ENCODE results near the gene EPHA6.

EPHA6 gene

DNA sequence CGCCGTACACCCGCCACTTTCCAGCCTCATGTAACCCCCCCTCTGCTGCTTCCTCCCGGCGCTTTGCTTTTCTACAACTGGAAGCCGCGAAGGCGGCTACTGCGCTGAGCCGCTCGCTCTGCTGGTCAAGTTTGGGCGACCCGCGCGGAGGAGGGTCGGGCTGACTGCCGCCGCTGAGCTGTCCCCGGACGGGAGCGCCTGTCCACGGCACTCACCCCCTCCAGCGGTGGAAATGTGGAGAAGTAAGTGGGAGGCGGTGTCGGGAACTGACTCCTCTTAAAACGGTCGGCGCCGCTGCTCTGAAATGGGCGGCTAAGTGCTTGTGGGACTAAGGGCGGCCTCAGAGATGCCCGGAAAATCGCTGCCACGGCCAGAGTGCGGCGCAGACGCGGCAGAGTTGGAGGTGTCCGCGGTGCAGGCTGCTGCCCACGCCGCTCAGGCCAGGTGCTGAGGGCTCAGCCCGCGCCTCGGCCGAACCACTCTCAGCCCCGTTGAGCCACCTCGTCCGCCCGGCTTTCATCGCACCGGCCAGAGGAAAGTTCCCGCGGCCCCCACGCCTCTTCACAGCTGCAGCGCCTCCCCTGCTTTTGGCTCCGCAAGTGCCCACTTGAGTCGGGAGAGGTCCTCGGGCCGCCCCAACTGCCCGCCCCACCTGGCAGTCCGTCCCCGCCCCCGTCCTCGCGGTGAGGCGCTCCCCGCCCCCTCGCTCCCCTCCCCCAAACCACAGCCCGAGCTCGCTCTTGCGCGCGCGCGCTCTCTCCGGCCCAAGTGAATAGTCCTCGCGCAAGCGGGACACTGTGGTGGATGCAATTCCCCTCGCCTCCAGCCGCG lies at the start of gene EPHA6:
TSS of gene EPHA6 (plus strand) at position 775 of the 831 bp plus-strand sequence.
- no peak for DNase-seq (ENCODE audit: low read depth, low spot score)

DNA sequence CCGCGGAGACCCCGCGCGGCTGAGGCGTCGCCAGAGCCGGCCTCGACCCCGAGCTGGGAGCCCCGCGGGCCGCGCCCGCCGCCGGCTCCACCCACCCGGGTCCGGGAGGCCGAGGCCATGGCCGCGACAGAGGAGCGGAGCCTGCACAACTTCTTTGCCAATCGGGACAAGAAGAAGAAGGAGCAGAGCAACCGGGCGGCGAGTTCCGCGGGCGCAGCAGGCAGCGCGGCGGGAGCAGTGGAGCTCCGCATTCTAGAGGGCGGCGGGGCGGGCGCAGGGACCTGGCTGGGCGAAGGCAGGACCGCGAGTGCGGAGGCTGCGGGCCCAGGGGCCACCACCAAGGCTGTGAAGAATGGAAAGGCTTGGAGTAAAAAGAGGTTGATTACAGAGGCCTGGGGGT lies 37.6 kb upstream of the EPHA6 start:
- no peak for DNase-seq (ENCODE audit: low read depth, low spot score)

DNA sequence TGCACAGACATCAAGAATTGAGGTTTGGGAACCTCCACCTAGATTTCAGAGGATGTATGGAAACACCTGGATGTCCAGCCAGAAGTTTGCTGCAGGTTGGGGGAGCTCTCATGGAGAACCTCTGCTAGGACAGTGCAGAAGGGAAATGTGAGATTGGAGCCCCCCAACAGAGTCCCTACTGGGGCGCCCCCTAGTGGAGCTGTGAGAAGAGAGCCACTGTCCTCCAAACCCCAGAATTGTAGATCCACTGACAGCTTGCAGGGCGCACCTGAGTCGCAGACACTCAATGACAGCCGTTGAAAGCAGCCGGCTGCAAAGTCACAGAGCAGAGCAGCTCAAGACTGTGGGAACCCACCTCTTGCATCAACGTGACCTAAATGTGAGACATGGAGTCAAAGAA lies 34.6 kb upstream of the EPHA6 start:
- DNase-seq (ENCODE audit: low read depth, low spot score): no peak

DNA sequence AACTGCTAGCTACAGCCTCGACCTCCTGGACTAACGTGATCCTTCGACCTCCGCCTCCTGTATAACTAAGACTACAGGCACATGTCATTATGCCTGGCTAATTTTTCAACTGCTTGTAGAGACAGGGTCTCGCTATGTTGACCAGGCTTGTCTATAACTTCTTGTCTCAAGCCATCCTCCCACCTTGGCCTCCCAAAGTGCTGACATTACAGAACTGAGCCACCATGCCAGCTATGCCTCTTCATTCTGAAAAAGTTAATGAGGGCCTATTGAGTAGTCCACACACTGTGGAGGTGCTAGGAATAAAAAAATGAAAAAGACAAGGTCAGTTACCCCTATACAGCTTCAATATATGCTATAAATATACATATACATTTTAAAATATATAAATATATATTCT lies 18.3 kb upstream of the EPHA6 start:
- no peak for DNase-seq (ENCODE audit: low read depth, low spot score)

DNA sequence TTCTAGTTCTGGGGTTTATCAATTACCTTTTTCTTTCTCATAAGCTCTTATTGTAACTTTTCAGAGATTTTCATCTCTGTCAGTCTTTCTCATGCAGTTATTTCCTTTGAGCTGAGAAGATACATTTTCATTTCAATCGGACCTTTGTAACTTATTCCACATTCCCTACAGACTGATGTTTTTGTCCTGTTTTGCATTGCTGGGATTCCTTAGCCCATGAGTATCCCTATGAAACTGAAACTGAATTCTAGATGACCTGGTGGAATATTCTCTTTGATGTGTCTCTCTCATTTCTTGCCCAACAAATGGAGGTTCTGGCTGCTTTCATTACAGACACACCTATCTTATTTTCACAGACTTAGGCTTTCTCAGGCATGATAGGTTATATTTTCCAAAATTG lies 10.5 kb upstream of the EPHA6 start:
- no peak for DNase-seq (ENCODE audit: low read depth, low spot score)

DNA sequence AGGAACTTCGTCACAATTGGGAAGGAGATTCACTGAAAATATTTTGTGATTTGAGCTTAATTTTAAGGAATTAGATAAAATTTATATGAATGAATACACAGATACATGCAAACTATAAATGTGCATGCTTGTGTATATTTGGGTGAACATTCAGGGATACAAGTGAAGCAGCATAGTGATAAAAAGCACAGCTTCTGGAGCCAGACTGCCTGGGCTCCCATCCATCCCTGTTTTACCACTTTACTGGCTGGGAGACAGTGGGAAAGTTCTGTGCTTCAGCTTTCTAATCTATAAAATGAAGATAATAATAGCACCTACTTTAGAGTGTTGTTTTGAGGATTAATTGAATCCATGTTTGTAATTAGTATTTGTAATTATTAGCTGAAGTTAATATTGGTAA lies 8.1 kb upstream of the EPHA6 start:
- no peak for DNase-seq (ENCODE audit: low read depth, low spot score)

DNA sequence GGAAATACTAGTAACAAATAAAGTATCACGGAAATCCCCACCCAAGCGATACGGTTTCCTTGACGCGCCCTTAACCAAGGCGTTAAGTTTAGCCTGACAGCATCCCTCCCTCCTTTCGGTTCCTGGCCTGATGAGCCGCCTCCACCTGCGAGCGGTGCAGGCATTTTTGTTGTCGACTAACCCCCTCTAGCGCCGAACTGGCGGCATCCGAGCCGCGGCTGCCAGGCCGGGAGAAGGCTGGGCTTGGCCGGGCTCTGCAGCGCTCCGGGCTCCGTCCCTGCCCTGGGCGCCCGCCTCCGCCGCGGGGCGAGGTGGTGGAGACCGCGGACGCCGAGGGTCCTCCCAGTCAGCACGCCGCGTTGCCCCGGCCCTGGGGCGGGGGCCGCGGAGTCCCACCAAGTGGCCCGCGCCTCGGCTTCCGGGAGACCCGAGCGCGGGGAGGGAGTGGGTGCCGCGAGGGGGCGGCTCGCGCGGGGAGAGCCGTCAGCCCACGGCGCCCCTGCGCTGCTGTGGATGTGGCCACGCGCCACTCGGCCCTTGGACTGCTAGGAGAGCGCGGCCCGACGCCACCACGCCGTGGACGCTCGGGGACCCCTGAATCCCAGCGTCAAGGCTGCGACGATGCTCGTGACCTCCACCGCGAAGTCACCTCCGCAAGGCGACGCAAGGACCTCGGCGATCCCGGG lies 1.1 kb upstream of the EPHA6 start:
- DNase-seq (ENCODE audit: low read depth, low spot score): no peak

DNA sequence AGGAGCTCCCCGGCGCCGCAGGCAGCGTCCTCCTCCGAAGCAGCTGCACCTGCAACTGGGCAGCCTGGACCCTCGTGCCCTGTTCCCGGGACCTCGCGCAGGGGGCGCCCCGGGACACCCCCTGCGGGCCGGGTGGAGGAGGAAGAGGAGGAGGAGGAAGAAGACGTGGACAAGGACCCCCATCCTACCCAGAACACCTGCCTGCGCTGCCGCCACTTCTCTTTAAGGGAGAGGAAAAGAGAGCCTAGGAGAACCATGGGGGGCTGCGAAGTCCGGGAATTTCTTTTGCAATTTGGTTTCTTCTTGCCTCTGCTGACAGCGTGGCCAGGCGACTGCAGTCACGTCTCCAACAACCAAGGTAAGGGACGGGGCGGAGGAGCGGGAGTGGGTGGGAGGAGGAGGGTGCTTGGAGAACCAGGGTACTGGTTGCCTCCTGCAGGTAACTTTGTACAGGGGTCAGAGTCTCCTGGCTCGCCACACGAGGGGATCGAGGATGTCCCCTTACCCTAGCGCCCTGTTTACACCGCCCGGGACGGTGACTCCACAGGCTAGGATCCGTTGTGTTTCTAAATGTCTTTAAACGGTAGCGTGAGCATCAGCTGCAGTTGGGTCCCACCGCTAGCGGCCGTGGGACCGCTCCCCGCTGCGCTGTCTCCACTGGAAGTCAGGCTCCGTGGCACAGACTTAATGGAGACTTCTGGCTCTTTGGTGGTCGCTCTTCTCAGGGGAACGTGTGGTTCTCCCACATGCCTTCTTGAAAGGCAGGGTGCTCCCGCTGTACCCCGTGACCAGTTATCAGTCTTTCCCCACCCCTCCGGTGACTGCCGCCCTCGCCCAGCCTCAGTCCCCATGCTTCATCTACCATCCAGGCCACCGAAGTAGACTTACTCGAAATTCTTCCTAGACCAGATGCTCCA lies 515 bp downstream of the EPHA6 start:
- no peak for DNase-seq (ENCODE audit: low read depth, low spot score)

DNA sequence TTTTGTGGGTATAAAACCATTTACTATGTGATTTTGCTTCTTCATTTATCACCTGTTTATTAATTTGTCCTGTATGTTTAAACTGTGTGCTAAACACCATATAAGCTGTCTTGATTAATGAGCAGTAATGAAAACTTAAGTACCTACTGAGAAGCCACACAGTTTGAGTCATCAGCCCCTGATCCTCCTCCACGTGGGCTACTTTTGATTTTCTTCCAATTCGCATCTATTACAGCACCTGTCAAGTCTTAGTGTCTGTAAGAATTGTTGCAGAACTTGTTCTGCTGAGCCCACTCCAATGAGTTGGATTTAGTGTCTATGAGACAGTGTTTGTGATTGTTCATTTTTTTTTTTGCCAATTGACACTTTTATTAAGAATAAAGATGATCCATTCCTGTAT lies 16.8 kb downstream of the EPHA6 start:
- DNase-seq (ENCODE audit: low read depth, low spot score): no peak

DNA sequence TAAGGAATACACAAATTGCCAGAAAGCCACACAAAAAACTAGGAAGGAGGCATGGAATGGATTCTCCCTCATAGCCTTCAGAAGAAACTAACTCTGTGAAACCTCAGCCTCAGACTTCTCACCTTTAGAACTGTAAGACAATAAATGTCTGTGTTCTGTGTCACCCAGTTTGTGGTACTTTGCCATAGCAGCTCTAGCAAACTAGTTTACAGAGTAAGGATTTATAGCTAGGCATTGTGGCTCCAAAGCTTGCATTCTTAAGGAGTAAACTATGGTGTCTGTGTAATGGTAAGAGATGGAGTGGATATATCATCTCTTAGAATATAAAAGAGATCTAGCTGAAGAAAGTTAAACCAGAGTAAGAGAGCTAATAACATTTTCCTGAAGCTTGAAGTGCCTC lies 18.9 kb downstream of the EPHA6 start:
- DNase-seq (ENCODE audit: low read depth, low spot score): no peak

DNA sequence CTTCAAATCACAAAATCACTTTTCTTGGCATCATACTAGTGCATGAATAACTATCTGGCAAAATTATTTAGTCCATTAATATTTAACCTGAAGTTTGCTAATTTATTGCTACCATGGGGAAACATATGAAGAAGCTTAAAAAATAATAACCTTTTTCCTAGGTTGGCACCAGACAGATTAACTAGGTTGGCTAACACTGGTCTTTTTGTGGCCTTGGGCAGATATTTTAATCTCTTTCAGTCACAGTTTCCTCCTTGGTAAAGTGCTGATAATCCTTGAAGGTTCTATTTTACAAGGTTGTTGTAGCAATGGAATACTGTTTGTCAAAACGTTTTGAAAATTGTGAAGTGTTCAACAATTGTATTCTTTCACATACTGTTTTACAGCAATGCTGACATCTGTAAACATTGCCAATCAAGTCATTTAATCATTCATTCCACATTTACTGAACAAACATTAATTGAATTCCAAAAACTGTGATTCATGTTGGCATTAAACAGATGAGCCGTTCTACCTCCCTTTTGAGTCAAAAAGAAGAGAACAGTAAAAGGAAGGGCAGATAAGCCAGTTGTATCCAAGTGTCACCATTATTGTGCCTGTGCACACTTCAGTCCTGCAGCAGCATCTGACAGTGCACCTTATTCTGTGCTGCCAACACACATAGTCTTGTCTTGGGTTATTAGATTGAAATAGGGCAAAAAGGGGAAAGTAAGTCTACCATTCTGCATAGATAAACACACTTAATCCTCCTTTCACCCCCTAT lies 21.9 kb downstream of the EPHA6 start:
- DNase-seq (ENCODE audit: low read depth, low spot score): no peak

DNA sequence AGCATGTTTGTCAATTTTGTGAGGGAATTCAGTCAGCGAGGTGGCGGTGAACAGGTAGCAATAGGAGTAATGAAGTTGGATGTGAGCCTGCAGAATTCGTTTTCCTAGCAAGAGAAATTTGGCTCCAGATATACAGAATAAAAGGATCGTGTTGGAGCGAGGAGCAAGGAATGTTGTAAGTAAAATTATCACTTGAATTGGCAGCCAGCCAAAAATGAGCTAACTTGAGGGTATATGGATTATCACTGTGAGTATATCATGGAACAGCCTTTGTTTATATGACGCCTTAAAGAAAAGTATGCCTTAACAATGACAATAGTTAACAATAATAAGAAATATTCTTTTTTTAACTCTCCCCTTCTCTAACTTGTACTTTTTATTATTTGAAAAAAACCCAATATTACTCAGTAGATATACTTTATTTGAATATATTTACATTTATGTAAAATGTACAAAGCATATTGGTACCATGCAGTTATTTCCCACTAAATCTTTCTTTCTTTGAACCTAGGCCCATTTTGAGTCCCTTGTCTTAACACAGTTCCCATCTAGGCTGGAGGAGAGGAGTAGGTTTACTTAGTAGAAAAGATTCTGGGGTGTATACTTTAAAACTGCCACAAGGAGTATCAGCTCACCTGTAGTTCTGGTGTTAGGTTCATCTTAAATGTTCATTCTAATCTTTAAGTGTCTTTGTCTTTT lies 29.3 kb downstream of the EPHA6 start:
- DNase-seq (ENCODE audit: low read depth, low spot score): no peak

DNA sequence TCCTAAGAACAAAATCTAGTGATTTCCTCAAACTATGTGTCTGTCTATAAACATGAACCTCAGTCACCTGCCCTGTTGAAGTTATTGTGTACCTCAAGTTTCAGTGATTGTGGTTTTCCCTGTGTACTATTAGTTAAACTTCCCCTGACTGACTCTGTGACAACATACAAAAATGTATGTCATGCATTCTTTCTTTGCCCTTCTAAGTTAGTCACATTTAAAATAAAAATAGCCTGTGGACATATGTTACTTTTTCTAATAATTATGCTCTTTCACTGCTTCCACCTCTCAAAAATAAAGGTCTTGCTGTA lies 29.8 kb downstream of the EPHA6 start:
- no peak for DNase-seq (ENCODE audit: low read depth, low spot score)

DNA sequence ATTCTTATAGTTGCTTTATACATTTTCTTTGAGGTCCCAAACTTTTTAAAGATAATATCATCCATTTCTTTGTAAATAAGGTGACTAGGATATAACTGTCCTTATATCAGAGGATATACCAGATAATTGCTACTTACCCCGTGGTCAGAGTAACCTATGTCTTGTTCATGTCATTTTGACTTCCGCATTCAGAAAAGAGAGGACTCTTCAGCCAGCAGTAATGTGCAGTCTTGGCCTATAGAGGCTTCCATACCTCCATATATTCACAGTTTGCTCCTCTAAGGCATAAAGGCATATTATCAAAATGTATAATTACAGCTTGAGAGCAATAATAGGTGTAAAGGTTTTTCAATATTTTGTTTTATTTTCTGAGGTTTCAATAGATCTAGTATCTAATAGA lies 38.5 kb downstream of the EPHA6 start:
- DNase-seq (ENCODE audit: low read depth, low spot score): no peak

DNA sequence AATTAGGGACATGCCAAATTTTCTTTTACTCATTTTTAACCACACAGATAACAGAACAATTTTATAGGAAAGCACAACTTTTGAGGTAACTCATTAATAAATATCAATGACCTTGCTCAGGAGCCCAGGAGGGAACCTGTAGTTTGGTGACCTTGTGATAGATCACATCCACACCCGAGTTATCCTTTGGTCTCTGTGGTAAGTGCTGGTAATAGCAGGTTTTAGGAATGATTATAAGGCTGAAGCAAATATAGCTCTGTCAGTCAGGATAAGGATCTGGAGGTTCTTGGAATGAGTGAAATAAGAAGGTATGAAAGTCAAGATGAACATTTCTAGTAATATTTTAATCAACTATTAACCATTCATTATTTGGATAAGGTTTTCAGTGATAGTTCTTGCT lies 46.5 kb downstream of the EPHA6 start:
- DNase-seq (ENCODE audit: low read depth, low spot score): no peak

DNA sequence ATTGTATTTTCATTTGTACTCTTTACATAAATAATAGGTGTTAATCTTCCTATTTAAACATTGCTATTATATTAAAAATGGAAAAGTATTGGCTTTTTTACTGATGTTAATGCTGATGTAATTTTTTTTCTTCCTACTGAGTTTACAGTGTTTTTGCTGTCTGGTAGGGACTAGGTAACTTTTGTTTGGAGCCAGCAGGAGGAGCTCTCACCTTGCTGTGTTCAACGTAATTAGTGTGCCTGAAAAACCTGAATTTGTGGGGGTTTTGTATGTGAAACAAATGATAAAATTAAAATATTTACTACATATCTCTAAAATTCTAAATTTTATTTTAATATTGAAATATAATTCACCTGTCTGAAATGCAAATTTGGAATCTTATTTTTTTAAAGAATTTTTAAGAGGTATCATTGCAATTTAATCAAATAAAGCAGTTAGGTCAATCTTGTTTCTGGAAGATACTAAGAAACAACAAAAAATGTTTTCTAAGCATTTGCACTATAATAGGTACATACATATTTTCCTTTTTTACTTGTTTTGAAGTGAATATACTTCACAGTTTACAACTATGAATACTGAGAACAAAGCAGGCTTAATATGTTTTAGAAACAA lies 48.8 kb downstream of the EPHA6 start:
- DNase-seq (ENCODE audit: low read depth, low spot score): no peak

DNA sequence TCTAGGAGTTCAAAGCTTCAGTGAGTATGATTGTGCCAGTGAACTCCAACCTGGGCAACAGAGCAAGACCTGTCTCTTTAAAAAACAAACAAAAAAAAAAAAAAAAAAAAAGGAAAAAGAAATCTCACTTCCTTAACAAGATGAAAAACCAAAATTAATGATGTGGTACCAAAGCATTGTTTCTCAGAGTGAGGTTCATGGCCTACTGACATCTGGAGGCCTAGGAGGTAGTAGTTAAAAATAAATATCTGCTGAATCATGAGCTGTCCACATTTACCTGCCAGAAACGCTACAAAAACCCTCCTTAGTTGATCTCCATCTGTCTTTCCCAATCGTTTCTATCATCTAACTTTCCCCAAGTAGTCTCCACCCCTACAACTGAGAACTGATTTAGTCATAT lies 51.2 kb downstream of the EPHA6 start:
- DNase-seq (ENCODE audit: low read depth, low spot score): no peak

DNA sequence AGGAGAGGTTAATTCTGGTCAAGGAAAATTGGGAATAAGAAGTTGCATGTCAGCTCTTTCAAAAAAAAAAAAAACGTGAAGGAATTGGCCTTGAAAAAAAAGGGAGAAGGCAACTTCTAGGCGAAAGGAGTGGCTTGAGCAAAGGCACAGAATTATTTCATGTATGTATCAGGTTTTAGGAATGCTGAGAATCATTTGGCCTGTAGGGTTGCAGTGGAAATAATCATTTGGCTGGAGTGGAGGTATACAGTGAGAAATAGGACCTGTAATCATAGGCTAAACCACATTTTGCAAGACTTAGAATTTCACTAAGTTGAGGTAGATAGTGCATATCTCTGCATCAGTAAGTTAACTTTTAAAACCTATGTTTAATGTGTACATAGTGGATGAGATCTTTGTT lies 54.9 kb downstream of the EPHA6 start:
- no peak for DNase-seq (ENCODE audit: low read depth, low spot score)

DNA sequence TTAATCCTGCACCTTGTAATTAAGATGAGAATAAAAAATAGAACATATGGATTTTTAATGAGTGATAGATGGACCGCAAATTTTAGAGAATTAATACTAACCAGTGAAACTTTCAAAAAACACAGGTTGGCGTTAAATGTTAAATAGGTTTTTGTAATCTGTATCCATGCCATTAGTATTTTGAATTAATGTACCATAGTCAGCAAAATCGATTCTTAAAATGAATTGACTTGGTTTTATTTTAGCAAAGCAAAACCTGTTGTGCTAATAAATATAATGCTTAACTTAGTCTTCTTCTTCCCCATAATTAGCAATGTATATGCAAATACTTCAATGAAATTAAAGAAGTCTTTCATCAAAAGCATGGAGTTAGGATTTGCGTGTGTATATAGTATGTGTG lies 63.1 kb downstream of the EPHA6 start:
- no peak for DNase-seq (ENCODE audit: low read depth, low spot score)

DNA sequence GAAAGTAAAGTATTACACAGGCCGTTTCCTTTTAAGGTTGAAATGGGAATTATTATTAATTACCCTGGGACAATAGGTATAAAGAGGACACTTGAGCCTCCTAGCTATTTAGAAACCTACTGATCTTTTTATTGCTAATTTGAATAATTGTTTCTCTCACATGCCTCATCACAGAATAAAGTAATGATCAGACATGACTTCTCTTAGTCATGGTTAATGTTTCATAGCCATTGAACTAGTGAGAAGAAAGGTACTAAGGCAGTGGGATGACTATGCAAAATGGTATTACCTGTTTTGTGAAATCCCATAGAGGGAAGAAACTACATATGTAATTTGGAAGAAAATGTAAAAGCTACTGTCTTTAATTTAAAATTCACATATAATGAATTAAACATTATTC lies 85.6 kb downstream of the EPHA6 start:
- no peak for DNase-seq (ENCODE audit: low read depth, low spot score)

DNA sequence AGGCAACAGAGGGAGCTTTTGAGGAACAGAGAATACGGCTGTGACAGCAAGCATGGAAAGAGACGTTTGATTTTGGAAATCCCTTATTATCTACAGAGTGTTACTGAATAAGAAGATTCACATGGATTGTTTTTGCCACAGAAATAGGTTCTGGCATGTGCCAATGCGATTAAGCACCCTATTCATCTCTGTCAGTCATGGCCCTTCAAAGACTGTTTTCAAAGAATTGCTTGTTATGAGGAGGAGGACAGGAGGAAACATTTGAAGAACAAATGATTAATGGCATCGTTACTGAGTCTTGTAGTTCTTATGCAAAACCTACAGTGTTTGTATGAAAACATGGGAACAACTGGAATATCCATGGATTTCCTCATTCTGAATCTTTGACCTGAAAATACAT lies 86.2 kb downstream of the EPHA6 start:
- no peak for DNase-seq (ENCODE audit: low read depth, low spot score)
